Calu3 (cell line): Measurements from ENCODE around the gene CCDC148. TPM values are rescaled to one million over a fixed set of nuclear protein-coding genes. Genes with fewer than 3 reads are reported as not detected.
"Not testable (repeated sequence)": the region's sequence is repeated elsewhere in the genome, so short reads cannot be mapped to it uniquely, and the experiment has no call there.

Experiments used
- BruUV-seq: library from RNA; stranded (reverse); fragments of 400-500 nt; replicated peaks from 2 replicates; lab custom pipeline; 2021; lab: Mats Ljungman, UMichigan
- CTCF ChIA-PET: fragments of 300-600 bp; sonication (Branson Sonifier 250); formaldehyde crosslinking; loops from one replicate; lab custom pipeline; 2022; ENCODE audit warnings: antibody characterized with exemption; lab: Charles Lee
- DNase-seq: peaks from one replicate; pipeline ENCODE4 v3.0.0; 2022
- H3K27ac Mint-ChIP-seq: one replicate; pipeline ENCODE4 v1.8.0; 2022; ENCODE audit warnings: mixed read lengths; ENCODE audit not compliant: unreplicated experiment
- H3K27me3 Mint-ChIP-seq: one replicate; pipeline ENCODE4 v1.8.0; 2022; ENCODE audit warnings: mixed read lengths; ENCODE audit not compliant: unreplicated experiment
- H3K36me3 Mint-ChIP-seq: one replicate; pipeline ENCODE4 v1.8.0; 2022; ENCODE audit warnings: mild to moderate bottlenecking, moderate library complexity, mixed read lengths; ENCODE audit not compliant: insufficient read depth, unreplicated experiment
- H3K4me1 Mint-ChIP-seq: one replicate; pipeline ENCODE4 v1.8.0; 2022; ENCODE audit warnings: mild to moderate bottlenecking, low read depth, mixed read lengths; ENCODE audit not compliant: unreplicated experiment
- H3K4me3 Mint-ChIP-seq: one replicate; pipeline ENCODE4 v1.8.0; 2022; ENCODE audit warnings: mild to moderate bottlenecking, low read depth, moderate library complexity, mixed read lengths; ENCODE audit not compliant: unreplicated experiment
- H3K9me3 Mint-ChIP-seq: one replicate; pipeline ENCODE4 v1.8.0; 2022; ENCODE audit warnings: low read depth, mixed read lengths; ENCODE audit not compliant: unreplicated experiment
- intact Hi-C: fragments of 100-400 bp; cut with micrococcal nuclease; formaldehyde crosslinking; loops from one replicate; pipeline ENCODE4 v1.10.0; 2022; ENCODE audit not compliant: unreplicated experiment
- total RNA-seq: library from RNA; stranded (reverse); gene quantifications from 2 replicates; pipeline ENCODE4 v1.2.3, GENCODE V29; 2022
- TF ChIP-seq, protein P1 (sequence below): fragments of 200-600 bp; IDR thresholded peaks from one replicate; pipeline ENCODE4 v1.8.0; 2022; ENCODE audit warnings: antibody characterized with exemption; ENCODE audit not compliant: unreplicated experiment

Gene CCDC148
- total RNA-seq, 1 experiment from 2014 or later: 5.1 TPM

DNA sequence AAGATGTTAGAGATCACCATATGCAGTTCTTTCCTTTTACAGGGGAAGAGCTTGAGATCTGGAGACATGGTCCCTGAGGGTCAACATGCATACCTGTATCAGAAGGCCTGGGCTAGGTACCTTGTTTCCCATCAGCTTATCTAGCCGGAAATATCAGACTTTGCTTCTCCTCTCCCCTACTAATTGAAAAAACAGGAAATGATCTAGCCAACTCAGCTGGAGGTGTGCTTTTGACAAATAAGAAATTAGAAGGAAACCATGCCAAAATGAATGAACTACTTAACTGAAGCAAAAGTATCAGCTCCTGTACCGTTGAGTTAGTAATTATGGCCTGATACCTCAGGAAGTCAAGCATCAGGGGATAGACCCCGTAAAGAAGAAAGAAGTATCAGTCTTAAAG is 20.6 kb upstream of the CCDC148 start:
- H3K4me3 Mint-ChIP-seq: no peak overlapping the region
- H3K36me3 Mint-ChIP-seq: peaks cover 10% of the 10 kb centered on the region
- BruUV-seq: no TSS peak
- H3K27me3 Mint-ChIP-seq: no peaks in the 10 kb centered on the region
- TF ChIP-seq, protein P1, sequence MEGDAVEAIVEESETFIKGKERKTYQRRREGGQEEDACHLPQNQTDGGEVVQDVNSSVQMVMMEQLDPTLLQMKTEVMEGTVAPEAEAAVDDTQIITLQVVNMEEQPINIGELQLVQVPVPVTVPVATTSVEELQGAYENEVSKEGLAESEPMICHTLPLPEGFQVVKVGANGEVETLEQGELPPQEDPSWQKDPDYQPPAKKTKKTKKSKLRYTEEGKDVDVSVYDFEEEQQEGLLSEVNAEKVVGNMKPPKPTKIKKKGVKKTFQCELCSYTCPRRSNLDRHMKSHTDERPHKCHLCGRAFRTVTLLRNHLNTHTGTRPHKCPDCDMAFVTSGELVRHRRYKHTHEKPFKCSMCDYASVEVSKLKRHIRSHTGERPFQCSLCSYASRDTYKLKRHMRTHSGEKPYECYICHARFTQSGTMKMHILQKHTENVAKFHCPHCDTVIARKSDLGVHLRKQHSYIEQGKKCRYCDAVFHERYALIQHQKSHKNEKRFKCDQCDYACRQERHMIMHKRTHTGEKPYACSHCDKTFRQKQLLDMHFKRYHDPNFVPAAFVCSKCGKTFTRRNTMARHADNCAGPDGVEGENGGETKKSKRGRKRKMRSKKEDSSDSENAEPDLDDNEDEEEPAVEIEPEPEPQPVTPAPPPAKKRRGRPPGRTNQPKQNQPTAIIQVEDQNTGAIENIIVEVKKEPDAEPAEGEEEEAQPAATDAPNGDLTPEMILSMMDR: no peak
- intact Hi-C loops: no loop called here
- CTCF ChIA-PET: interaction anchor here (1.3 kb wide), 1 partner anchor 13 kb away, joined by 3 read pairs; no protein-coding TSS in a partner anchor
- H3K4me1 Mint-ChIP-seq: peaks cover 34% of the 10 kb centered on the region
- H3K27ac Mint-ChIP-seq: peak overlapping the region; percentile 42
- H3K9me3 Mint-ChIP-seq: no peaks in the 10 kb centered on the region
- no peak for DNase-seq

DNA sequence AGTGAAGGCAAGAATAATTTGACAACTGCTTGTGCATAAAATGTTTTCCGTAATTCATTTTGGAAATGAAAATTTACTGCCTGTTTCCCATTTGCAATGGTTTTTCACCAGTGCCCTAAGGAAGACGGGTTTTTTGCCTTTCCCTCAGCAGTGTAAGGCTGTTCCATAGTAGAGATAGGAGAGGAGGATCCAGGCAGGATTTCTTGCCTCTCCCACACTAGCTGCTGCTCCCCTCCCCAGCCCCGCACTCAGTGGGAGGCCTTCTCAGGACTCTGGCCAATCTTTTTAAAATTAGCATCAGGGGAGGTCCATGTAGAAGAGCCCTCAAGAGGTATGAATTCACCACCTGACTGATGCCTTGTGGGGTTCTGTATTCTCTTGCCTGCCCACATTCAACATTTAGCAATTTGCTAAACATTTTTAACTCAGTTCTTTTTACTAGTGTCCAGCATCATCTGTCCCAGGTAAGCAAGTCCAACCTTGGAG is 18.0 kb upstream of the CCDC148 start:
- H3K36me3 Mint-ChIP-seq: peaks cover 32% of the 10 kb centered on the region
- H3K9me3 Mint-ChIP-seq, H3K27ac Mint-ChIP-seq, BruUV-seq, H3K4me3 Mint-ChIP-seq, DNase-seq, intact Hi-C loops, H3K27me3 Mint-ChIP-seq: not testable (repeated sequence)
- CTCF ChIA-PET: interaction anchor here (1.0 kb wide), 1 partner anchor 11 kb away, joined by 3 read pairs; no protein-coding TSS in a partner anchor
- H3K4me1 Mint-ChIP-seq: peaks cover 31% of the 10 kb centered on the region

GRCh38 chr2:158473719-158474392 is 17.3 kb upstream of the CCDC148 start:
- no peaks in the 10 kb centered on the region for H3K27me3 Mint-ChIP-seq
- H3K36me3 Mint-ChIP-seq: peaks cover 33% of the 10 kb centered on the region
- intact Hi-C loops: no loop called here
- H3K9me3 Mint-ChIP-seq: no peaks in the 10 kb centered on the region
- no peak for DNase-seq
- peaks cover 33% of the 10 kb centered on the region for H3K4me1 Mint-ChIP-seq
- H3K4me3 Mint-ChIP-seq: no peak overlapping the region
- TF ChIP-seq, protein P1: no peak
- no peak overlapping the region for H3K27ac Mint-ChIP-seq
- no TSS peak for BruUV-seq
- CTCF ChIA-PET: interaction anchor here (1.0 kb wide), 1 partner anchor 10 kb away, joined by 3 read pairs; no protein-coding TSS in a partner anchor

DNA sequence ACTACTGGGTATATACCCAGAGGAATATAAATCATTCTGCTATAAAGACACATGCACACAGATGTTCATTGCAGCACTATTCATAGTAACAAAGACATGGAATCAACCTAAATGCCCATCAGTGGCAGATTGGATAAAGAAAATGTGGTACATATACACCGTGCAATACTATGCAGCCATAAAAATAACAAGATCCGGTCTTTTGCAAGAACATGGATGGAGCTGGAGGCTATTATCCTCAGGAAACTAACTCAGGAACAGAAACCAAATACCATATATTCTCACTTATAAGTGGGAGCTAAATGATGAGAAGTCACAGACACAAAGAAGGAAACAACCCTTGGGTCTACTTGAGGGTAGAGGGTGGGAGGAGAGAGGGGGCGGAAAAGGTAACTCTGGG is 16.7 kb upstream of the CCDC148 start:
- H3K9me3 Mint-ChIP-seq, BruUV-seq, intact Hi-C loops, H3K4me3 Mint-ChIP-seq, H3K27ac Mint-ChIP-seq, H3K27me3 Mint-ChIP-seq, DNase-seq: not testable (repeated sequence)
- CTCF ChIA-PET: interaction anchor here (1.0 kb wide), 1 partner anchor 9 kb away, joined by 3 read pairs; no protein-coding TSS in a partner anchor
- peaks cover 33% of the 10 kb centered on the region for H3K36me3 Mint-ChIP-seq
- H3K4me1 Mint-ChIP-seq: peaks cover 33% of the 10 kb centered on the region

- intact Hi-C loops: not testable (repeated sequence)
Observed at GRCh38 chr2:158472829-158473228, 16.3 kb upstream of the CCDC148 start.

More at GRCh38 chr2:158472829-158473228, 16.3 kb upstream of the CCDC148 start:
- CTCF ChIA-PET, H3K27me3 Mint-ChIP-seq, BruUV-seq, H3K27ac Mint-ChIP-seq, H3K4me3 Mint-ChIP-seq, DNase-seq, H3K9me3 Mint-ChIP-seq: not testable (repeated sequence)
- H3K36me3 Mint-ChIP-seq: peaks cover 33% of the 10 kb centered on the region
- H3K4me1 Mint-ChIP-seq: peaks cover 31% of the 10 kb centered on the region
